HEK293 (cell line): Measurements from ENCODE around the gene RNF224.

Experiments used
- GLIS2 ChIP-seq: fragments of 450-650 bp; formaldehyde crosslinking; IDR thresholded peaks from 2 replicates; pipeline ENCODE4 v1.5.1; 2016; ENCODE audit warnings: missing biosample characterization, missing genetic modification characterization
- KLF16 ChIP-seq: fragments of 450-650 bp; formaldehyde crosslinking; IDR thresholded peaks from 2 replicates; pipeline ENCODE4 v1.5.1; 2017; ENCODE audit warnings: missing biosample characterization, missing genetic modification characterization
- KLF9 ChIP-seq: fragments of 450-650 bp; formaldehyde crosslinking; IDR thresholded peaks from 2 replicates; pipeline ENCODE4 v1.5.1; 2016; ENCODE audit warnings: missing biosample characterization, missing genetic modification characterization, low read depth
- MEIS1 ChIP-seq: sonication (generic); formaldehyde crosslinking; IDR thresholded peaks from 2 replicates; pipeline ENCODE4 v1.8.1; 2022; ENCODE audit warnings: missing genetic modification reagents, mild to moderate bottlenecking, borderline replicate concordance
- SP3 ChIP-seq: fragments of 450-650 bp; formaldehyde crosslinking; IDR thresholded peaks from 2 replicates; pipeline ENCODE4 v1.5.1; 2016; ENCODE audit warnings: missing biosample characterization, missing genetic modification characterization
- ZBTB48 ChIP-seq: fragments of 450-650 bp; formaldehyde crosslinking; IDR thresholded peaks from 2 replicates; pipeline ENCODE4 v1.5.1; 2016; ENCODE audit warnings: missing biosample characterization, missing genetic modification characterization
- ZBTB8A ChIP-seq: fragments of 450-650 bp; formaldehyde crosslinking; IDR thresholded peaks from 2 replicates; pipeline ENCODE4 v1.5.1; 2016; ENCODE audit warnings: missing biosample characterization, missing genetic modification characterization
- ZEB2 ChIP-seq: fragments of 450-650 bp; formaldehyde crosslinking; IDR thresholded peaks from 2 replicates; pipeline ENCODE4 v1.5.1; 2016; ENCODE audit warnings: missing biosample characterization, missing genetic modification characterization
- ZFHX2 ChIP-seq: fragments of 450-650 bp; formaldehyde crosslinking; conservative IDR thresholded peaks from 2 replicates; pipeline ENCODE4 v1.5.1; 2016; ENCODE audit warnings: missing biosample characterization, missing genetic modification characterization
- ZFP3 ChIP-seq: fragments of 450-650 bp; formaldehyde crosslinking; IDR thresholded peaks from 2 replicates; pipeline ENCODE4 v1.5.1; 2016; ENCODE audit warnings: low read depth, missing biosample characterization, missing genetic modification characterization
- ZNF114 ChIP-seq: fragments of 450-650 bp; formaldehyde crosslinking; IDR thresholded peaks from 2 replicates; pipeline ENCODE4 v1.5.0; 2017; ENCODE audit warnings: missing biosample characterization, missing genetic modification characterization
- ZNF2 ChIP-seq: fragments of 450-650 bp; formaldehyde crosslinking; IDR thresholded peaks from 2 replicates; pipeline ENCODE4 v1.5.1; 2016; ENCODE audit warnings: missing biosample characterization, missing genetic modification characterization
- ZNF239 ChIP-seq: fragments of 450-650 bp; formaldehyde crosslinking; IDR thresholded peaks from 2 replicates; pipeline ENCODE4 v1.5.1; 2016; ENCODE audit warnings: missing biosample characterization, missing genetic modification characterization
- ZNF366 ChIP-seq: fragments of 450-650 bp; formaldehyde crosslinking; conservative IDR thresholded peaks from 2 replicates; pipeline ENCODE4 v1.5.1; 2016; ENCODE audit warnings: missing biosample characterization, missing genetic modification characterization
- ZNF423 ChIP-seq: fragments of 450-650 bp; formaldehyde crosslinking; IDR thresholded peaks from 2 replicates; pipeline ENCODE4 v1.5.1; 2016; ENCODE audit warnings: missing biosample characterization, missing genetic modification characterization
- ZNF501 ChIP-seq: fragments of 450-650 bp; formaldehyde crosslinking; IDR thresholded peaks from 2 replicates; pipeline ENCODE4 v1.5.1; 2016; ENCODE audit warnings: missing biosample characterization, missing genetic modification characterization
- ZNF561 ChIP-seq: fragments of 450-650 bp; IDR thresholded peaks from 2 replicates; pipeline ENCODE4 v1.5.1; 2018; ENCODE audit warnings: missing biosample characterization, missing genetic modification characterization, borderline replicate concordance
- ZNF600 ChIP-seq: fragments of 450-650 bp; formaldehyde crosslinking; IDR thresholded peaks from 2 replicates; pipeline ENCODE4 v1.5.1; 2016; ENCODE audit warnings: missing biosample characterization, missing genetic modification characterization
- ZNF629 ChIP-seq: fragments of 450-650 bp; formaldehyde crosslinking; IDR thresholded peaks from 2 replicates; pipeline ENCODE4 v1.5.1; 2017; ENCODE audit warnings: missing biosample characterization, missing genetic modification characterization
- ZNF843 ChIP-seq: fragments of 450-650 bp; formaldehyde crosslinking; IDR thresholded peaks from 2 replicates; pipeline ENCODE4 v1.5.1; 2016; ENCODE audit warnings: missing biosample characterization, missing genetic modification characterization
- TF ChIP-seq, protein P1 (sequence below): fragments of 450-650 bp; formaldehyde crosslinking; IDR thresholded peaks from 2 replicates; pipeline ENCODE4 v1.5.1; 2016; ENCODE audit warnings: missing biosample characterization, missing genetic modification characterization
- TF ChIP-seq, protein P2 (sequence below): fragments of 450-650 bp; formaldehyde crosslinking; IDR thresholded peaks from 2 replicates; pipeline ENCODE4 v1.5.1; 2016; ENCODE audit warnings: missing biosample characterization, missing genetic modification characterization, borderline replicate concordance
- TF ChIP-seq, protein P3 (sequence below): fragments of 450-650 bp; formaldehyde crosslinking; IDR thresholded peaks from 2 replicates; pipeline ENCODE4 v1.5.1; 2016; ENCODE audit warnings: missing biosample characterization, missing genetic modification characterization
- TF ChIP-seq, protein P4 (sequence below): fragments of 450-650 bp; formaldehyde crosslinking; IDR thresholded peaks from 2 replicates; pipeline ENCODE4 v1.5.1; 2016; ENCODE audit warnings: missing biosample characterization, missing genetic modification characterization
- TF ChIP-seq, protein P5 (sequence below): fragments of 450-650 bp; formaldehyde crosslinking; IDR thresholded peaks from 2 replicates; pipeline ENCODE4 v1.5.1; 2016; ENCODE audit warnings: missing biosample characterization, missing genetic modification characterization

RNF224 gene

DNA sequence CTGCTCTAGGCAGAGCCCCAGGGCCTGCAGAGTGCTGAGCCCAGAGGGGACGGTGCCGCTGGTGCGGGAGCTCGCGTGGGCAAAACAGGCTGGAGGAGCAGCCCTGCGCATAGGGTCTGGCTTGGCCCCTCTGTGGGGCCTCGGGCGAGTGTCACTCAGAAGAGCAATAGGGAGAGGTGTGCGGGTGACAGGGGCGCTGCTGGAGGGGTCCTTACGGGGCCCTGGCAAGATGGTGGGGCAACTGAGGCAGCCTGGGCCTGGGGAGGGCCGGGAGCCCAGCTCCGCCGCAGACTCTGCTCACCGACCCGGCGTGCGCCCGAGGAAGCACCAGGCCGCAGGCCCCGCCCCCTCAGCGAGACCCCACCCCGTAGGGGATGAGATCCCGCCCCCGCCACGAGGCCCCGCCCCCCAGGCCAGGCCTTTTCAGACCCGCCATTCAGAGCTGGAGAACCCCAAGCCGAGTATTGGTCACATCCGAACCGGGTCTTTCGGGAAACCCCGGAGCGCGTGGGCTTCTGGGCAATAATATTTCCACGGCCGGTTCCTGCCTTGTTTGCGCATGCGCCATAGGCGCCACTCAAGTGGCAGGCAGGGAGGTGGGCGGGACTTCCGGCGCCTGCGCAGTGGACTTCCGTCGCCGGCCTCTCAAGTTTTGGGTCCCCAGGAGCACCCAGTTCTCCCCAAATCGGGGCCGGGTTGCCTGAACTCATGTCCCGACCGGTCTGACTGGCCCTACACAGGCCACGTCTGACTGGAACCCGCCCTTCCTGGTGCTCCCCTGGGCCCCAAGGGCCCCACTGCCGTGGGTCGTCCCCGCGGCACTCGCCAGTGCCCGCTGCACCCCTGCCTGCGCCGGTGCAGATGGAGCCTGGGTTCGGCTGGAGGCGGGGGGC lies 4.0 kb upstream of the RNF224 start (continued):
- TF ChIP-seq ZNF561 (tag by site-specific recombination) (no peak), ZNF239 (no peak), ZNF114 (tag by site-specific recombination) (no peak), ZBTB8A (tag by site-specific recombination) (peak; percentile 40), MEIS1 (CRISPR knock-in tag) (0 out of 2 replicates have a peak, but pooled peaks have one; percentile 30), KLF9 (tag by site-specific recombination) (peak; percentile 47; the same call in 1 of the 2 replicates), KLF16 (peak; percentile 50; the same call in 1 of the 2 replicates), ZNF629 (tag by site-specific recombination) (0 out of 2 replicates have a peak, but pooled peaks have one; percentile 37), ZBTB48 (0 out of 2 replicates have a peak, but pooled peaks have one; percentile 18), ZNF600 (tag by site-specific recombination) (peak; percentile 71; the same call in 1 of the 2 replicates), ZNF501 (0 out of 2 replicates have a peak, but pooled peaks have one; percentile 58), SP3 (tag by site-specific recombination) (peak; percentile 76), ZNF423 (no peak), GLIS2 (tag by site-specific recombination) (peak; percentile 90; the same call in 1 of the 2 replicates), ZEB2 (tag by site-specific recombination) (no peak), ZNF2 (peak; percentile 84; the same call in 1 of the 2 replicates), ZNF366 (tag by site-specific recombination) (no peak), ZFP3 (tag by site-specific recombination) (no peak), ZNF843 (0 out of 2 replicates have a peak, but pooled peaks have one; percentile 43), ZFHX2 (peak; percentile 31)
- TF ChIP-seq, protein P1, sequence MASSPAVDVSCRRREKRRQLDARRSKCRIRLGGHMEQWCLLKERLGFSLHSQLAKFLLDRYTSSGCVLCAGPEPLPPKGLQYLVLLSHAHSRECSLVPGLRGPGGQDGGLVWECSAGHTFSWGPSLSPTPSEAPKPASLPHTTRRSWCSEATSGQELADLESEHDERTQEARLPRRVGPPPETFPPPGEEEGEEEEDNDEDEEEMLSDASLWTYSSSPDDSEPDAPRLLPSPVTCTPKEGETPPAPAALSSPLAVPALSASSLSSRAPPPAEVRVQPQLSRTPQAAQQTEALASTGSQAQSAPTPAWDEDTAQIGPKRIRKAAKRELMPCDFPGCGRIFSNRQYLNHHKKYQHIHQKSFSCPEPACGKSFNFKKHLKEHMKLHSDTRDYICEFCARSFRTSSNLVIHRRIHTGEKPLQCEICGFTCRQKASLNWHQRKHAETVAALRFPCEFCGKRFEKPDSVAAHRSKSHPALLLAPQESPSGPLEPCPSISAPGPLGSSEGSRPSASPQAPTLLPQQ (tag by site-specific recombination): peak; percentile 57; the same call in 1 of the 2 replicates
- TF ChIP-seq, protein P2, sequence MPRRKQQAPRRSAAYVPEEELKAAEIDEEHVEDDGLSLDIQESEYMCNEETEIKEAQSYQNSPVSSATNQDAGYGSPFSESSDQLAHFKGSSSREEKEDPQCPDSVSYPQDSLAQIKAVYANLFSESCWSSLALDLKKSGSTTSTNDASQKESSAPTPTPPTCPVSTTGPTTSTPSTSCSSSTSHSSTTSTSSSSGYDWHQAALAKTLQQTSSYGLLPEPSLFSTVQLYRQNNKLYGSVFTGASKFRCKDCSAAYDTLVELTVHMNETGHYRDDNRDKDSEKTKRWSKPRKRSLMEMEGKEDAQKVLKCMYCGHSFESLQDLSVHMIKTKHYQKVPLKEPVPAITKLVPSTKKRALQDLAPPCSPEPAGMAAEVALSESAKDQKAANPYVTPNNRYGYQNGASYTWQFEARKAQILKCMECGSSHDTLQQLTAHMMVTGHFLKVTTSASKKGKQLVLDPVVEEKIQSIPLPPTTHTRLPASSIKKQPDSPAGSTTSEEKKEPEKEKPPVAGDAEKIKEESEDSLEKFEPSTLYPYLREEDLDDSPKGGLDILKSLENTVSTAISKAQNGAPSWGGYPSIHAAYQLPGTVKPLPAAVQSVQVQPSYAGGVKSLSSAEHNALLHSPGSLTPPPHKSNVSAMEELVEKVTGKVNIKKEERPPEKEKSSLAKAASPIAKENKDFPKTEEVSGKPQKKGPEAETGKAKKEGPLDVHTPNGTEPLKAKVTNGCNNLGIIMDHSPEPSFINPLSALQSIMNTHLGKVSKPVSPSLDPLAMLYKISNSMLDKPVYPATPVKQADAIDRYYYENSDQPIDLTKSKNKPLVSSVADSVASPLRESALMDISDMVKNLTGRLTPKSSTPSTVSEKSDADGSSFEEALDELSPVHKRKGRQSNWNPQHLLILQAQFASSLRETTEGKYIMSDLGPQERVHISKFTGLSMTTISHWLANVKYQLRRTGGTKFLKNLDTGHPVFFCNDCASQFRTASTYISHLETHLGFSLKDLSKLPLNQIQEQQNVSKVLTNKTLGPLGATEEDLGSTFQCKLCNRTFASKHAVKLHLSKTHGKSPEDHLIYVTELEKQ (tag by site-specific recombination): no peak
- TF ChIP-seq, protein P3, sequence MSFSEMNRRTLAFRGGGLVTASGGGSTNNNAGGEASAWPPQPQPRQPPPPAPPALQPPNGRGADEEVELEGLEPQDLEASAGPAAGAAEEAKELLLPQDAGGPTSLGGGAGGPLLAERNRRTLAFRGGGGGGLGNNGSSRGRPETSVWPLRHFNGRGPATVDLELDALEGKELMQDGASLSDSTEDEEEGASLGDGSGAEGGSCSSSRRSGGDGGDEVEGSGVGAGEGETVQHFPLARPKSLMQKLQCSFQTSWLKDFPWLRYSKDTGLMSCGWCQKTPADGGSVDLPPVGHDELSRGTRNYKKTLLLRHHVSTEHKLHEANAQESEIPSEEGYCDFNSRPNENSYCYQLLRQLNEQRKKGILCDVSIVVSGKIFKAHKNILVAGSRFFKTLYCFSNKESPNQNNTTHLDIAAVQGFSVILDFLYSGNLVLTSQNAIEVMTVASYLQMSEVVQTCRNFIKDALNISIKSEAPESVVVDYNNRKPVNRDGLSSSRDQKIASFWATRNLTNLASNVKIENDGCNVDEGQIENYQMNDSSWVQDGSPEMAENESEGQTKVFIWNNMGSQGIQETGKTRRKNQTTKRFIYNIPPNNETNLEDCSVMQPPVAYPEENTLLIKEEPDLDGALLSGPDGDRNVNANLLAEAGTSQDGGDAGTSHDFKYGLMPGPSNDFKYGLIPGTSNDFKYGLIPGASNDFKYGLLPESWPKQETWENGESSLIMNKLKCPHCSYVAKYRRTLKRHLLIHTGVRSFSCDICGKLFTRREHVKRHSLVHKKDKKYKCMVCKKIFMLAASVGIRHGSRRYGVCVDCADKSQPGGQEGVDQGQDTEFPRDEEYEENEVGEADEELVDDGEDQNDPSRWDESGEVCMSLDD (tag by site-specific recombination): peak; percentile 96
- TF ChIP-seq, protein P4, sequence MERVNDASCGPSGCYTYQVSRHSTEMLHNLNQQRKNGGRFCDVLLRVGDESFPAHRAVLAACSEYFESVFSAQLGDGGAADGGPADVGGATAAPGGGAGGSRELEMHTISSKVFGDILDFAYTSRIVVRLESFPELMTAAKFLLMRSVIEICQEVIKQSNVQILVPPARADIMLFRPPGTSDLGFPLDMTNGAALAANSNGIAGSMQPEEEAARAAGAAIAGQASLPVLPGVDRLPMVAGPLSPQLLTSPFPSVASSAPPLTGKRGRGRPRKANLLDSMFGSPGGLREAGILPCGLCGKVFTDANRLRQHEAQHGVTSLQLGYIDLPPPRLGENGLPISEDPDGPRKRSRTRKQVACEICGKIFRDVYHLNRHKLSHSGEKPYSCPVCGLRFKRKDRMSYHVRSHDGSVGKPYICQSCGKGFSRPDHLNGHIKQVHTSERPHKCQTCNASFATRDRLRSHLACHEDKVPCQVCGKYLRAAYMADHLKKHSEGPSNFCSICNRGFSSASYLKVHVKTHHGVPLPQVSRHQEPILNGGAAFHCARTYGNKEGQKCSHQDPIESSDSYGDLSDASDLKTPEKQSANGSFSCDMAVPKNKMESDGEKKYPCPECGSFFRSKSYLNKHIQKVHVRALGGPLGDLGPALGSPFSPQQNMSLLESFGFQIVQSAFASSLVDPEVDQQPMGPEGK: peak; percentile 95
- TF ChIP-seq, protein P5, sequence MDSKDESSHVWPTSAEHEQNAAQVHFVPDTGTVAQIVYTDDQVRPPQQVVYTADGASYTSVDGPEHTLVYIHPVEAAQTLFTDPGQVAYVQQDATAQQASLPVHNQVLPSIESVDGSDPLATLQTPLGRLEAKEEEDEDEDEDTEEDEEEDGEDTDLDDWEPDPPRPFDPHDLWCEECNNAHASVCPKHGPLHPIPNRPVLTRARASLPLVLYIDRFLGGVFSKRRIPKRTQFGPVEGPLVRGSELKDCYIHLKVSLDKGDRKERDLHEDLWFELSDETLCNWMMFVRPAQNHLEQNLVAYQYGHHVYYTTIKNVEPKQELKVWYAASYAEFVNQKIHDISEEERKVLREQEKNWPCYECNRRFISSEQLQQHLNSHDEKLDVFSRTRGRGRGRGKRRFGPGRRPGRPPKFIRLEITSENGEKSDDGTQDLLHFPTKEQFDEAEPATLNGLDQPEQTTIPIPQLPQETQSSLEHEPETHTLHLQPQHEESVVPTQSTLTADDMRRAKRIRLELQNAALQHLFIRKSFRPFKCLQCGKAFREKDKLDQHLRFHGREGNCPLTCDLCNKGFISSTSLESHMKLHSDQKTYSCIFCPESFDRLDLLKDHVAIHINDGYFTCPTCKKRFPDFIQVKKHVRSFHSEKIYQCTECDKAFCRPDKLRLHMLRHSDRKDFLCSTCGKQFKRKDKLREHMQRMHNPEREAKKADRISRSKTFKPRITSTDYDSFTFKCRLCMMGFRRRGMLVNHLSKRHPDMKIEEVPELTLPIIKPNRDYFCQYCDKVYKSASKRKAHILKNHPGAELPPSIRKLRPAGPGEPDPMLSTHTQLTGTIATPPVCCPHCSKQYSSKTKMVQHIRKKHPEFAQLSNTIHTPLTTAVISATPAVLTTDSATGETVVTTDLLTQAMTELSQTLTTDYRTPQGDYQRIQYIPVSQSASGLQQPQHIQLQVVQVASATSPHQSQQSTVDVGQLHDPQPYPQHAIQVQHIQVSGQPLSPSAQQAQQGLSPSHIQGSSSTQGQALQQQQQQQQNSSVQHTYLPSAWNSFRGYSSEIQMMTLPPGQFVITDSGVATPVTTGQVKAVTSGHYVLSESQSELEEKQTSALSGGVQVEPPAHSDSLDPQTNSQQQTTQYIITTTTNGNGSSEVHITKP (tag by site-specific recombination): peak; percentile 31; the same call in 1 of the 2 replicates
